SU-DHL-6 (cell line): ENCODE results near the gene IL13.

ENCODE experiments used
- H2AFZ ChIP-seq: fragments of 200-600 bp; sonication (generic); 2 replicates; pipeline ENCODE4 v1.6.1; 2014; ENCODE audit warnings: low read depth, mild to moderate bottlenecking, moderate library complexity, mixed read lengths, antibody characterized with exemption, low read length; ENCODE audit not compliant: severe bottlenecking
- H3F3A ChIP-seq: fragments of 200-600 bp; shearing (Covaris generic); 2 replicates; pipeline ENCODE4 v1.6.0; 2016; ENCODE audit warnings: antibody characterized with exemption, mild to moderate bottlenecking; ENCODE audit not compliant: insufficient read depth
- H3K27ac ChIP-seq: fragments of 200-600 bp; sonication (generic); 2 replicates; pipeline ENCODE4 v1.5.1; 2016; ENCODE audit warnings: low read depth, mild to moderate bottlenecking, low read length, moderate library complexity, mixed read lengths
- H3K27me3 ChIP-seq: fragments of 200-600 bp; sonication (generic), shearing (Covaris generic); 2 replicates; pipeline ENCODE4 v1.6.0; 2014; ENCODE audit warnings: mild to moderate bottlenecking, low read length
- H3K36me3 ChIP-seq: fragments of 200-600 bp; sonication (generic); 2 replicates; pipeline ENCODE4 v1.6.1; 2014; ENCODE audit warnings: mild to moderate bottlenecking, low read length, mixed read lengths
- H3K4me2 ChIP-seq: fragments of 300-600, 200-600 bp; shearing (Covaris generic), sonication (generic); 2 replicates; pipeline ENCODE4 v1.6.0; 2014; ENCODE audit warnings: low read length, low read depth, mild to moderate bottlenecking; ENCODE audit not compliant: poor library complexity, severe bottlenecking
- H3K4me3 ChIP-seq: fragments of 200-600 bp; sonication (generic); 2 replicates; pipeline ENCODE4 v1.5.1; 2014; ENCODE audit warnings: antibody characterized with exemption, low read length, mild to moderate bottlenecking, mixed read lengths; ENCODE audit not compliant: insufficient read depth, poor library complexity, severe bottlenecking
- H3K79me2 ChIP-seq: fragments of 200-600 bp; sonication (generic); 2 replicates; pipeline ENCODE4 v1.6.1; 2014; ENCODE audit warnings: mild to moderate bottlenecking, low read length, moderate library complexity; ENCODE audit not compliant: insufficient read depth
- H3K9ac ChIP-seq: fragments of 200-600 bp; sonication (generic); 2 replicates; pipeline ENCODE4 v1.7.0; 2014; ENCODE audit warnings: mild to moderate bottlenecking, low read length
- H3K9me2 ChIP-seq: fragments of 200-600 bp; sonication (generic); replicated peaks from 2 replicates; pipeline ENCODE4 v1.6.1; 2014; ENCODE audit warnings: low read length; ENCODE audit not compliant: insufficient read depth
- H3K9me3 ChIP-seq: fragments of 200-600 bp; sonication (generic); 2 replicates; pipeline ENCODE4 v1.6.1; 2014; ENCODE audit warnings: low read length, mixed read lengths; ENCODE audit not compliant: insufficient read depth
- H4K20me1 ChIP-seq: fragments of 200-600 bp; sonication (generic); 2 replicates; pipeline ENCODE4 v1.6.1; 2014; ENCODE audit warnings: low read depth, mild to moderate bottlenecking, antibody characterized with exemption, low read length, moderate library complexity, mixed read lengths
- EZH2phosphoT487 ChIP-seq: fragments of 200-600 bp; sonication (generic), shearing (Covaris generic); conservative IDR thresholded peaks from 2 replicates; pipeline ENCODE4 v1.6.1; 2018; ENCODE audit warnings: mild to moderate bottlenecking, antibody characterized with exemption, low read length, moderate library complexity, mixed read lengths
- TF ChIP-seq, protein P1 (sequence below): fragments of 200-600 bp; sonication (generic); IDR thresholded peaks from one replicate; pipeline ENCODE4 v1.5.1; 2017; ENCODE audit warnings: antibody characterized with exemption, mild to moderate bottlenecking, low read length, moderate library complexity; ENCODE audit not compliant: insufficient read depth, poor library complexity, severe bottlenecking

The IL13 gene

GRCh38 chr5:132684922-132685720 is 27.1 kb downstream of the IL13 start:
- no peaks in the 10 kb centered on the region for H4K20me1 ChIP-seq
- no peaks in the 10 kb centered on the region for H3K27me3 ChIP-seq
- H3K79me2 ChIP-seq, result no peaks in the 10 kb centered on the region
- H3K4me3 ChIP-seq, result no peak overlapping the region
- no peak overlapping the region for H2AFZ ChIP-seq
- H3K27ac ChIP-seq, result no peak overlapping the region
- no peaks in the 10 kb centered on the region for H3K9me3 ChIP-seq
- no peaks in the 10 kb centered on the region for H3K9me2 ChIP-seq
- no peak overlapping the region for H3K9ac ChIP-seq
- no peaks in the 10 kb centered on the region for H3F3A ChIP-seq
- no peak overlapping the region for H3K4me2 ChIP-seq
- TF ChIP-seq, protein P1, sequence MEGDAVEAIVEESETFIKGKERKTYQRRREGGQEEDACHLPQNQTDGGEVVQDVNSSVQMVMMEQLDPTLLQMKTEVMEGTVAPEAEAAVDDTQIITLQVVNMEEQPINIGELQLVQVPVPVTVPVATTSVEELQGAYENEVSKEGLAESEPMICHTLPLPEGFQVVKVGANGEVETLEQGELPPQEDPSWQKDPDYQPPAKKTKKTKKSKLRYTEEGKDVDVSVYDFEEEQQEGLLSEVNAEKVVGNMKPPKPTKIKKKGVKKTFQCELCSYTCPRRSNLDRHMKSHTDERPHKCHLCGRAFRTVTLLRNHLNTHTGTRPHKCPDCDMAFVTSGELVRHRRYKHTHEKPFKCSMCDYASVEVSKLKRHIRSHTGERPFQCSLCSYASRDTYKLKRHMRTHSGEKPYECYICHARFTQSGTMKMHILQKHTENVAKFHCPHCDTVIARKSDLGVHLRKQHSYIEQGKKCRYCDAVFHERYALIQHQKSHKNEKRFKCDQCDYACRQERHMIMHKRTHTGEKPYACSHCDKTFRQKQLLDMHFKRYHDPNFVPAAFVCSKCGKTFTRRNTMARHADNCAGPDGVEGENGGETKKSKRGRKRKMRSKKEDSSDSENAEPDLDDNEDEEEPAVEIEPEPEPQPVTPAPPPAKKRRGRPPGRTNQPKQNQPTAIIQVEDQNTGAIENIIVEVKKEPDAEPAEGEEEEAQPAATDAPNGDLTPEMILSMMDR, result no peak
- no peak for TF ChIP-seq EZH2phosphoT487
- no peaks in the 10 kb centered on the region for H3K36me3 ChIP-seq

DNA sequence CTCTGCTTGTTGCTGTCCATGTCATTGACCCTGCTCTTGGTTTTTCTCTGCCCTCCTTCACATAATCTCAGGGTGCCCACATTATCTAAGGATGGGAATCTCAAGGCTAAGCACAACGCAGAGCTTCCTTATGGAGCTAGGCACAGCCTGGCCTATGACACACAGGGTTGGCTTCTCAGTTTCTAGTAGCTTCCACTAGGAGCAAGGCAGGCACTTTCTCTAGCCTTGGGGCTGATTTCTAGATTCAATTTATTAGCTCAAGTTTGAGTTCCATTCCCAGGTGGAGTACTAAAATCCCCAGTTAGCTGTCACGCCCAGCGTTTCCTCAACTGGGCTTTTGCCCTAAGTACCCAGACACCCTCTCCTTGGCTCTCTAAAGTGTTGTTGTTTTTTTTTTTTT is 28.2 kb downstream of the IL13 start:
- Histone ChIP-seq H3F3A (no peaks in the 10 kb centered on the region), H3K9me3 (no peaks in the 10 kb centered on the region), H3K9ac (no peak overlapping the region), H3K36me3 (no peaks in the 10 kb centered on the region), H3K27me3 (no peaks in the 10 kb centered on the region), H3K27ac (no peak overlapping the region), H4K20me1 (no peaks in the 10 kb centered on the region), H3K79me2 (no peaks in the 10 kb centered on the region), H3K9me2 (no peaks in the 10 kb centered on the region), H3K4me3 (no peak overlapping the region), H2AFZ (no peak overlapping the region), H3K4me2 (no peak overlapping the region)
- TF ChIP-seq EZH2phosphoT487, result no peak

GRCh38 chr5:132687995-132688394 is 30.0 kb downstream of the IL13 start:
- Histone ChIP-seq H3K4me3 (no peak overlapping the region), H3K4me2 (no peak overlapping the region)

More at GRCh38 chr5:132687995-132688394, 30.0 kb downstream of the IL13 start:
- TF ChIP-seq EZH2phosphoT487, result no peak
- TF ChIP-seq, protein P1, result no peak
- Histone ChIP-seq H3K9me2 (no peaks in the 10 kb centered on the region), H3K36me3 (no peaks in the 10 kb centered on the region), H3K27ac (no peak overlapping the region), H3K9ac (no peak overlapping the region), H4K20me1 (no peaks in the 10 kb centered on the region), H2AFZ (no peak overlapping the region), H3K9me3 (no peaks in the 10 kb centered on the region), H3F3A (no peaks in the 10 kb centered on the region), H3K27me3 (no peaks in the 10 kb centered on the region), H3K79me2 (no peaks in the 10 kb centered on the region)
